DND-41 (cell line): ENCODE results near the gene ATXN7.

Experiments
- ATAC-seq: fragments of 200-7000 bp; cut with Tn5 transposase; 3 replicates; pipeline ENCODE4 v1.9.1; 2021; ENCODE audit warnings: low read depth; ENCODE audit not compliant: insufficient read depth
- DNase-seq: peaks from one replicate; pipeline ENCODE4 v3.0.0-alpha.2; 2020
- H2AFZ ChIP-seq: 2 replicates; pipeline ENCODE4 v1.6.0; 2012; ENCODE audit warnings: low read depth, low read length
- H3K27ac ChIP-seq: 2 replicates; pipeline ENCODE4 v1.5.1; 2012; ENCODE audit warnings: low read length, inconsistent platforms
- H3K27me3 ChIP-seq: fragments of 200-600 bp; sonication (generic); 2 replicates; pipeline ENCODE4 v1.6.0; 2012; ENCODE audit warnings: low read length, mild to moderate bottlenecking, inconsistent platforms; ENCODE audit not compliant: insufficient read depth, poor library complexity
- H3K36me3 ChIP-seq: 2 replicates; pipeline ENCODE4 v1.5.1; 2012; ENCODE audit warnings: low read length, inconsistent platforms; ENCODE audit not compliant: insufficient read depth
- H3K4me1 ChIP-seq: 2 replicates; pipeline ENCODE4 v1.5.1; 2012; ENCODE audit warnings: mild to moderate bottlenecking, low read length; ENCODE audit not compliant: insufficient read depth
- H3K4me2 ChIP-seq: 2 replicates; pipeline ENCODE4 v1.6.0; 2012; ENCODE audit warnings: mild to moderate bottlenecking, moderate library complexity, low read length, inconsistent platforms; ENCODE audit not compliant: insufficient read depth
- H3K4me3 ChIP-seq, 2 experiments: fragments of 200-600 bp in 1 of 2; shearing (Covaris generic) in 1 of 2; 2 replicates each; pipeline ENCODE4 v1.5.1; 2012 to 2016; ENCODE audit warnings: inconsistent platforms in 2 of 2, low read length in 2 of 2, mild to moderate bottlenecking in 2 of 2, low read depth in 1 of 2, moderate library complexity in 1 of 2
- H3K79me2 ChIP-seq: 2 replicates; pipeline ENCODE4 v1.6.0; 2012; ENCODE audit warnings: low read length, inconsistent platforms; ENCODE audit not compliant: insufficient read depth
- H3K9ac ChIP-seq: 2 replicates; pipeline ENCODE4 v1.6.0; 2012; ENCODE audit warnings: low read depth, mild to moderate bottlenecking, inconsistent platforms, low read length, moderate library complexity
- H3K9me3 ChIP-seq: 2 replicates; pipeline ENCODE4 v1.5.1; 2012; ENCODE audit warnings: low read length, moderate library complexity, mild to moderate bottlenecking, inconsistent platforms; ENCODE audit not compliant: insufficient read depth, severe bottlenecking
- H4K20me1 ChIP-seq: 2 replicates; pipeline ENCODE4 v1.6.0; 2012; ENCODE audit warnings: low read length; ENCODE audit not compliant: insufficient read depth
- CTCF ChIP-seq: IDR thresholded peaks from 2 replicates; pipeline ENCODE4 v1.5.1; 2012; ENCODE audit warnings: borderline replicate concordance, low read length, moderate library complexity, mild to moderate bottlenecking; ENCODE audit not compliant: poor library complexity, severe bottlenecking; ENCODE audit errors: extremely low read depth
- EZH2 ChIP-seq: IDR thresholded peaks from 3 replicates; pipeline ENCODE4 v1.6.1; 2012; ENCODE audit warnings: borderline replicate concordance, low read depth, mild to moderate bottlenecking, moderate library complexity, low read length, inconsistent platforms; ENCODE audit not compliant: severe bottlenecking

The ATXN7 gene

GRCh38 chr3:63895422-63896189, 31.9 kb downstream of the ATXN7 start:
- ATAC-seq (no peak), DNase-seq (no peak)
- Histone ChIP-seq H3K27me3 (no peaks in the 10 kb centered on the region), H4K20me1 (peaks cover 34% of the 10 kb centered on the region), H3K9me3 (no peaks in the 10 kb centered on the region), H3K36me3 (peaks cover 25% of the 10 kb centered on the region), H3K4me1 (no peaks in the 10 kb centered on the region), H3K27ac (no peak overlapping the region), H3K9ac (no peak overlapping the region), H3K4me3 (no peak overlapping the region), H2AFZ (no peak overlapping the region), H3K79me2 (peaks cover 72% of the 10 kb centered on the region), H3K4me2 (no peak overlapping the region)
- no peak for TF ChIP-seq CTCF
- TF ChIP-seq EZH2, result no peak

- Histone ChIP-seq H3K4me2 (no peak overlapping the region), H3K79me2 (peaks cover 74% of the 10 kb centered on the region), H3K9ac (no peak overlapping the region), H3K9me3 (no peaks in the 10 kb centered on the region), H4K20me1 (peaks cover 35% of the 10 kb centered on the region), H3K4me3 (no peak overlapping the region), H3K4me1 (no peaks in the 10 kb centered on the region), H2AFZ (no peak overlapping the region), H3K36me3 (peaks cover 33% of the 10 kb centered on the region), H3K27ac (no peak overlapping the region), H3K27me3 (no peaks in the 10 kb centered on the region)
- no peak for DNase-seq
- TF ChIP-seq EZH2 (no peak), CTCF (no peak)
- ATAC-seq, result no peak
These were observed 32.8 kb downstream of the ATXN7 start for GRCh38 chr3:63896332-63897030.

- H3K9me3 ChIP-seq, result no peaks in the 10 kb centered on the region
- no peak overlapping the region for H3K27ac ChIP-seq
- H3K27me3 ChIP-seq, result no peaks in the 10 kb centered on the region
- no peak overlapping the region for H3K4me3 ChIP-seq
- H3K9ac ChIP-seq, result no peak overlapping the region
- H3K36me3 ChIP-seq, result peaks cover 50% of the 10 kb centered on the region
- no peak for DNase-seq
- H3K79me2 ChIP-seq, result peaks cover 58% of the 10 kb centered on the region
- H3K4me1 ChIP-seq, result no peaks in the 10 kb centered on the region
- no peak for ATAC-seq
- no peak overlapping the region for H3K4me2 ChIP-seq
- peaks cover 22% of the 10 kb centered on the region for H4K20me1 ChIP-seq
- no peak overlapping the region for H2AFZ ChIP-seq
- TF ChIP-seq EZH2 (no peak), CTCF (no peak)
These were observed 36.3 kb downstream of the ATXN7 start for GRCh38 chr3:63900010-63900409.
